Stimulated activated CD4-positive, alpha-beta T cell treated with anti-CD3 and anti-CD28 coated beads, Interleukin-4, amount 100 ng/mL, for 1 hour (primary cell): ENCODE data around the gene STK26.

Experiments used
- DNase-seq: peaks from one replicate; pipeline ENCODE4 v3.0.0-alpha.2; 2020

STK26 gene

DNA sequence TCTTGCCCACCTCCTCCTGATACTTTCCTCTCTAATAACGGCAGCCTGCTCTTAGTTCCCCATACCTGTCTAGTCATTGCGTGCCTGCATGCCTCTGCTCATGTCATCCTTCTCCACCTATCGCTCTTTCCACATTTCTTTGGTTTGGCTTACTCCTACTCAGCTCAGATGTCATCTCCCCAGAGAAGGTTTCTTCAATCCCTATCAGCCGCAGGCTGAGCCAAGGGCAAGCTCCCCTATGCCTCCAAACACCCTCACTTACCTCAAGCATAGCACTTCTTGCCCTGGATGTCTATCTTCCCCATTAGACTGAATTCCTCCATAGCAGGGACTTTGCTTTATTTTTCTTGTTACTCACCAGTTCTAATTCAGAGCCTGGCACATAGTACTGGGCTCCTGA lies 78.1 kb downstream of the STK26 start:
- no peak for DNase-seq

DNA sequence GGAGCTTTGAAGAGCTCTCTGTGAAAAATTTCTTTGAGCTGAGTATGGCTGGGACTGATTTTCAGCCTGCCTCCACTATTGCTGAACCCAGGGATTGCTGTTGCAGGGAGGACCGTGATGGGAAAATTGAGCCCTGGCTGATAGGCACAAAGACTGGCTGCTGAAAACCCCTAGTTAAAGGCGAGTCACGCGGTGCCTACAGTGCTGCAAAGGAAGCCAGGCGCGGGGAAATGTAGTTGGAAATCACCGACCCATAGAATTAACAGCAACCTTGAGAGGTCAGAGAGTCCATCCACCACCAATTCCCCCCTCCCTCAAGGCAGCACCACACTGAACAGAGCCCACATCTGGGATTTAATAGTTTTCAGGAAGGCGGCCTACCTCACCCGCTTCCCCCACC lies 78.7 kb downstream of the STK26 start:
- DNase-seq = no peak

DNA sequence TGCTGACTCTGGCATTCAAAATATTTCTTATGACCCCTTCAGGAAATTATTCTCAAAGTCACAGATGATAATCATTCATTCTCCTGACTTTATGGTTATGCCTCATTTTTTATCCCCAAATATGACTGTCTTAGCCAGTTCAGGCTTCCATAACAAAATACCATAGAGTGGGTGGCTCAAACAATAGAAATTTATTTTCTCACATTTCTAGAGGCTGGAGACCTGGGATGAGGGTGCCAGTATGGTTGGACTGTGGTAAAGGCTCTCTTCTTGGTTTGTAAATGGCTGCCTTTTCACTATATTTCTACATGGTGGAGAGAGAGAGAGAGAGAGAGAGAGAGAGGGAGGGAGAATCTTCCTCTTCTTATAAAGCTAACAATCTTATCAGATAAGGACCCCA lies 84.2 kb downstream of the STK26 start:
- no peak for DNase-seq

GRCh38 chrX:132114607-132115006 lies 91.5 kb downstream of the STK26 start:
- no peak for DNase-seq

- no peak for DNase-seq
Observed at GRCh38 chrX:132115792-132116191, 92.7 kb downstream of the STK26 start.

DNA sequence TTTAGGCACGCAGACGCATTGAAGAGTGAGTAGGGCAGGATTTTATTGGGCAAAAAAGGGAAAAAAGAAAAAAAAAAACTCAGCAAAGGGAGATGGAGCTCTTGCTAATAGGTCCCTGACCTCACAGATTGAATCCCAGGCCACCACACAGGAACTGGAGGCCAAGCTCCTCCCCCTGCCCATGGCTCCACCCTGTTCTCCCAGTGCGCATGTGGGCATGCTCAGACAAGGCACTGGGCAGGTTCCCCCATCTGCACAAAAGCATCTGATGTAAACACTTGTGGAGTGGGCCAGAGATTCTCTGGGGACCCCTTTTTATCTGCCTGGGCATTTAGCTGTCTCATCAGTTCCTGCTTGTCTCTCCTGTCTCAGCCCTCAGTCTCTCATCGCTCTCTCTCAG lies 95.3 kb downstream of the STK26 start:
- DNase-seq = no peak

GRCh38 chrX:132119283-132119682 lies 96.2 kb downstream of the STK26 start:
- DNase-seq = no peak

DNA sequence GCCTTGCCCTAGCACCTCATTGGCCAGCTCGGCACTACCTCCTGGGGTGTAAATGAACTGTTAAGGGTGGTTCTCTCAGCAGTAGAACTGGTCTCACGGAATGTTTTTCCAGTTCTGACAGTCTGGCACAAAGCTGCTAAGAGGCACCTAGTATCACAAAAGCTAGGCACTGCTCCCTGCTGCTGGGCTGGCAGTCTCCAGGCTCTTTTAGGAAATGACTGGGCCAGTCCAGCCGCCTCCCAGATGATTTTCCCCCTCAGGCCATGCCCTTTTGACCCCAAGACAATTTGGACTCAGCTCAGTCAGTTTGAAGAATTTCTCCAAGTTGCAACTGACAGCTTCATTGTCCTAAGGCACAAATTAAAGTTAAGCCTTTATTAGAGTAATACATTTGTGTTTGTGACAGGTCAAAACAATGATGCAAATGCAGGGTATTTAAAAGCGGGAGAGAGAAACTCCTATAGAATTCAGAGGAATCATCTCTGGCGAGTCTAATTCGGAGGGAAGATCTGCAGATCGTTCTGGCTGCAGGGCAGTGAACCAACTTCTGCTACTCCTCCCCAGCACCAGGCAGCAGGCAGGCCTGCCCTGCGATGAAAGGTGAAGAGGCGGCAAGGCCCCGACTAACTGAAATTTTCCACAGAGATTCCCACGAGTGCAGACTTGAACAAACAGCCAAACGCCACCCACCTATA lies 96.9 kb downstream of the STK26 start:
- DNase-seq = no peak

DNA sequence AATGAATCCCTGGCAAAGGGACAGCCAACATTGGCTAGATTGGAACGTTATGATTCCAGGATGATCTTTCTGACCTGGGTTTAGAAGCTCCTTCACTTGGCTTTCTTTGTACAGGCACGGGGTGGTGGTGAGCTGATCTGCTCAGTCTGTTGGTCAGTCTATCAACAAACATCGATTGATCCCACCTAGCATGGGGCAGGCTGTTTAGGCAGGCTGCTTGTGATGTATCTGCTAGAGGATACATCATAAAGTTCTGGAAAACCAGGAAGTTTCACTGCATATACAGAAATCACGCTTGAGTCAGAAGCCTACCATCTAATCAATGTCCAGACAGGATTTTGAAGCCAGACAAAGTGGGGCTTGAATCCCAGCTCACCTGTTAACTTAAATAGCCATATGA lies 97.8 kb downstream of the STK26 start:
- DNase-seq = no peak
